Smooth muscle cell of bladder (primary cell): ENCODE data around the gene NOG. TPM values are rescaled to one million over a fixed set of nuclear protein-coding genes. Genes with fewer than 3 reads are reported as not detected.

Experiments
- total RNA-seq: library from RNA; depleted of rRNA; stranded (reverse); fragments of >200 nt; gene quantifications from 2 replicates; pipeline ENCODE4 v1.2.3, GENCODE V29; 2014

NOG gene
- under 0.01 and 0.09 TPM in 2 replicates for total RNA-seq

DNA sequence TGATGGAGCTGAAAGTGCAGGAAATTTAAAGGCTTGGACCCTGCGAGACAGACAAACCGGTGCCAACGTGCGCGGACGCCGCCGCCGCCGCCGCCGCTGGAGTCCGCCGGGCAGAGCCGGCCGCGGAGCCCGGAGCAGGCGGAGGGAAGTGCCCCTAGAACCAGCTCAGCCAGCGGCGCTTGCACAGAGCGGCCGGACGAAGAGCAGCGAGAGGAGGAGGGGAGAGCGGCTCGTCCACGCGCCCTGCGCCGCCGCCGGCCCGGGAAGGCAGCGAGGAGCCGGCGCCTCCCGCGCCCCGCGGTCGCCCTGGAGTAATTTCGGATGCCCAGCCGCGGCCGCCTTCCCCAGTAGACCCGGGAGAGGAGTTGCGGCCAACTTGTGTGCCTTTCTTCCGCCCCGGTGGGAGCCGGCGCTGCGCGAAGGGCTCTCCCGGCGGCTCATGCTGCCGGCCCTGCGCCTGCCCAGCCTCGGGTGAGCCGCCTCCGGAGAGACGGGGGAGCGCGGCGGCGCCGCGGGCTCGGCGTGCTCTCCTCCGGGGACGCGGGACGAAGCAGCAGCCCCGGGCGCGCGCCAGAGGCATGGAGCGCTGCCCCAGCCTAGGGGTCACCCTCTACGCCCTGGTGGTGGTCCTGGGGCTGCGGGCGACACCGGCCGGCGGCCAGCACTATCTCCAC, at the start of gene NOG:
Gene NOG, plus strand, starts transcription at position 54 of the 674 bp plus-strand sequence. Its CDS starts 525 bp downstream, at position 579.

Other genes starting within 250 kb of the NOG start
- gene C17orf67, start 240.2 kb downstream of the NOG start, total RNA-seq = 0.71 and 0.74 TPM in 2 replicates
- gene DGKE, start 240.5 kb downstream of the NOG start, total RNA-seq = 4.8 and 5.2 TPM in 2 replicates